ENCODE results near the gene SPTAN1.

Gene SPTAN1

DNA sequence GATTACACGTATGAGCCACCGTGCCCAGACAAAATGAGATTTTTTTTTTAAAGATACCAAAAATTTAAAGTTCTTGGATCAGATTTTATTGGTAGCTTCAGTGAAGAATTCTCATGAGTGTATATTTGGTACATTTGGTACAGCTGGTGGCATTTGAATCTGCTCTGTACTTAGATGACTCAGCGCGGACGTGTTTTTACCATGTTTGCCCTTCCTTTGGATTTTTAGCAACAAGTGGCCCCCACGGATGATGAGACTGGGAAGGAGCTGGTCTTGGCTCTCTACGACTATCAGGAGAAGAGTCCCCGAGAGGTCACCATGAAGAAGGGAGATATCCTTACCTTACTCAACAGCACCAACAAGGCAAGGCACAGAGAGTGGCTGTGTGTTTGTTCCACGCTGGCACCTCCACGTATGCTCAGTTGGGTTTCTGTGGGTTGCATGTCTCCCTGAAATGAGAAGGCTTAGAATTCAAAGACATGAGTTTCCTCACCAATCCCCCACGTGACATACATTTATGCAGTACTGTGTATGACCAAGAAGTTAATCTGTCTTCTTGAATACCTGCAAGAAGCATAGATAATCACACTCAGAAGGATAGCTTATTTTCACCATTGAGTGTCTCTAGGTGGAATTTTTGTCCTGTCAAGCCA, 36.3 kb downstream of the SPTAN1 start:
- Histone ChIP-seq H3K36me3 (peaks cover 100% of the 10 kb centered on the region), H3K27me3 (no peaks in the 10 kb centered on the region), H3K9ac (no peak overlapping the region), H3K4me2 (no peak overlapping the region), H3K27ac (no peak overlapping the region), H3K4me1 (peaks cover 10% of the 10 kb centered on the region), H3K9me3 (no peaks in the 10 kb centered on the region), H4K20me1 (0 out of 2 replicates have a peak, but pooled peaks cover 16% of the 10 kb centered on the region), H3K4me3 (no peak overlapping the region)
- TF ChIP-seq Cebpa-rat (IDR thresholded peaks at IDR 0.05), result no peak

DNA sequence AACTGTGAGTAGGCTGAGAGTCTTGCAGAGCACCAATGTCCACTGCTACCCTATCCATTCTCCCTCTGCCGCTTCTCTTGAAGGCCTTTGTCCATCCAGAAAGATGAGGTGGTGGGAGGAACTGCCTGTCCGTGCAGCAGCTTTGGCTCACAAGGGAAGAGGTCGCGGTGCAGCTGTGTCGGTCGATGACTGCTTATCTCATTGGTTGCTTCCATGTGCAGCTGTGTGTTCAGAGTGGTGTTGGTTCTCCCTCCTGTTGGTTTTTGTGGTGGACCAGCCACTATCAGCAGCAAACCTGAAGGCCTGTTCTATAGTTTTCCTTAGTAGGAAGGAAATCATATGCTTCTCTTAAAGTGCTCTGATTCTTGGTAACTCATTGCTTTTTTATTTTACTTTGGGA, 40.7 kb downstream of the SPTAN1 start:
- no peak overlapping the region for H3K4me2 ChIP-seq
- 0 out of 2 replicates have a peak, but pooled peaks cover 8% of the 10 kb centered on the region for H4K20me1 ChIP-seq
- no peak for TF ChIP-seq Cebpa-rat (IDR thresholded peaks at IDR 0.05)
- H3K36me3 ChIP-seq, result peaks cover 100% of the 10 kb centered on the region
- H3K27ac ChIP-seq, result no peak overlapping the region
- H3K4me1 ChIP-seq, result no peaks in the 10 kb centered on the region
- H3K9ac ChIP-seq, result no peak overlapping the region
- no peaks in the 10 kb centered on the region for H3K9me3 ChIP-seq
- H3K4me3 ChIP-seq, result no peak overlapping the region
- H3K27me3 ChIP-seq, result no peaks in the 10 kb centered on the region

DNA sequence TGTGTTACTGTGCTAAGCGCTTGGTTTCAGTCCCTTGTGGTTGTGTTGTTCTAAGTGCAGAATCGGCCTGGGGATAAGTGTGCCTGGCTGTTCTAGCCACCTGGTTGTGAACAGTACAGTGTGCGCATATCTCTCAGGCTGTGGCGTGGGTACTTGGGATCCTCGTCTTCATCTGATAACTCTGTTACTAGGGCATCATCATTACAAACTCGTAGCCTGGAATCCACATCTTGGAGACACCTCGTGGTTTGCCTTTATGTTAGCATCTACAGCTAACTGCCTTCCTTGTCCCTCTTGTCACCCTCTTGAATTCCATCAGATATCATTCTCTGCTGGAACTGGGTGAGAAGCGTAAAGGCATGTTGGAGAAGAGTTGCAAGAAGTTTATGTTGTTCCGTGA, 41.5 kb downstream of the SPTAN1 start:
- TF ChIP-seq Cebpa-rat (IDR thresholded peaks at IDR 0.05), result no peak
- peaks cover 100% of the 10 kb centered on the region for H3K36me3 ChIP-seq

GRCh38 chr9:128595471-128595870, 43.1 kb downstream of the SPTAN1 start:
- Histone ChIP-seq H3K36me3 (peaks cover 100% of the 10 kb centered on the region), H3K27me3 (no peaks in the 10 kb centered on the region), H3K9ac (no peak overlapping the region), H3K4me3 (no peak overlapping the region), H3K9me3 (no peaks in the 10 kb centered on the region), H3K4me2 (no peak overlapping the region), H3K27ac (no peak overlapping the region), H4K20me1 (0 out of 2 replicates have a peak, but pooled peaks cover 8% of the 10 kb centered on the region), H3K4me1 (no peaks in the 10 kb centered on the region)
- TF ChIP-seq Cebpa-rat (IDR thresholded peaks at IDR 0.05), result no peak

More for the DNA sequence above, 41.5 kb downstream of the SPTAN1 start:
- Histone ChIP-seq H3K4me1 (no peaks in the 10 kb centered on the region), H3K4me3 (no peak overlapping the region), H3K27me3 (no peaks in the 10 kb centered on the region), H3K27ac (no peak overlapping the region), H3K9me3 (no peaks in the 10 kb centered on the region), H4K20me1 (0 out of 2 replicates have a peak, but pooled peaks cover 8% of the 10 kb centered on the region), H3K9ac (no peak overlapping the region), H3K4me2 (no peak overlapping the region)

- Histone ChIP-seq H3K27ac (no peak overlapping the region), H3K36me3 (peaks cover 100% of the 10 kb centered on the region), H3K4me3 (no peak overlapping the region), H3K9ac (no peak overlapping the region), H3K4me1 (no peaks in the 10 kb centered on the region), H3K27me3 (no peaks in the 10 kb centered on the region), H3K9me3 (no peaks in the 10 kb centered on the region), H4K20me1 (no peaks in the 10 kb centered on the region), H3K4me2 (no peak overlapping the region)
- TF ChIP-seq Cebpa-rat (IDR thresholded peaks at IDR 0.05), result no peak
These were observed 47.7 kb downstream of the SPTAN1 start for GRCh38 chr9:128600099-128600498.

GRCh38 chr9:128603697-128604096, 51.3 kb downstream of the SPTAN1 start:
- H3K36me3 ChIP-seq, result peaks cover 100% of the 10 kb centered on the region
- no peak overlapping the region for H3K4me2 ChIP-seq
- no peaks in the 10 kb centered on the region for H3K27me3 ChIP-seq
- no peak for TF ChIP-seq Cebpa-rat (IDR thresholded peaks at IDR 0.05)
- no peaks in the 10 kb centered on the region for H4K20me1 ChIP-seq
- no peak overlapping the region for H3K27ac ChIP-seq
- no peak overlapping the region for H3K9ac ChIP-seq
- H3K4me1 ChIP-seq, result no peaks in the 10 kb centered on the region
- H3K4me3 ChIP-seq, result no peak overlapping the region
- H3K9me3 ChIP-seq, result no peaks in the 10 kb centered on the region

DNA sequence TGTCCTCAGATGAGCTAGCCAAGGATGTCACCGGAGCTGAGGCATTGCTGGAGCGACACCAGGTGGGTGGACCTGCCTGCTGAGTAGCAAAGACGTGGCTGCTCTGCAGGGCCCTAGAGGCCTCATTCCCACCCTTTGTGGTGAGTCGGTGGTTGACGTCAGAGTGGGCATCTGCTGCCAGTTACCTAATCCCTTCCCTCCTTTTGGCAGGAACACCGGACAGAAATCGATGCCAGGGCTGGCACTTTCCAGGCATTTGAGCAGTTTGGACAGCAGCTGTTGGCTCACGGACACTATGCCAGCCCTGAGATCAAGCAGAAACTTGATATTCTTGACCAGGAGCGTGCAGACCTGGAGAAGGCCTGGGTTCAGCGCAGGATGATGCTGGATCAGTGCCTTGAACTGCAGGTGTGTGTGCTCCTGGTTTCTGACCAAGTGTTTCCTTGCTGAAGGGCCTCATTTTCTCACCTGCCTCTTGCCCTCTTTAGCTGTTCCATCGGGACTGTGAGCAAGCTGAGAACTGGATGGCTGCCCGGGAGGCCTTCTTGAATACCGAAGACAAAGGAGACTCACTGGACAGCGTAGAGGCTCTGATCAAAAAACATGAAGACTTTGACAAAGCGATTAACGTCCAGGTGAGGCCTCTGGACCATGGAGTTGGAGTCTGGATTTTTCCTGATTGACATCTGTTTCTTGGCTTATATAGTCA, 55.4 kb downstream of the SPTAN1 start:
- TF ChIP-seq Cebpa-rat (IDR thresholded peaks at IDR 0.05), result no peak
- Histone ChIP-seq H4K20me1 (no peaks in the 10 kb centered on the region), H3K4me2 (no peak overlapping the region), H3K36me3 (peaks cover 100% of the 10 kb centered on the region), H3K9ac (no peak overlapping the region), H3K9me3 (no peaks in the 10 kb centered on the region), H3K4me3 (no peak overlapping the region), H3K4me1 (no peaks in the 10 kb centered on the region), H3K27ac (no peak overlapping the region), H3K27me3 (no peaks in the 10 kb centered on the region)

DNA sequence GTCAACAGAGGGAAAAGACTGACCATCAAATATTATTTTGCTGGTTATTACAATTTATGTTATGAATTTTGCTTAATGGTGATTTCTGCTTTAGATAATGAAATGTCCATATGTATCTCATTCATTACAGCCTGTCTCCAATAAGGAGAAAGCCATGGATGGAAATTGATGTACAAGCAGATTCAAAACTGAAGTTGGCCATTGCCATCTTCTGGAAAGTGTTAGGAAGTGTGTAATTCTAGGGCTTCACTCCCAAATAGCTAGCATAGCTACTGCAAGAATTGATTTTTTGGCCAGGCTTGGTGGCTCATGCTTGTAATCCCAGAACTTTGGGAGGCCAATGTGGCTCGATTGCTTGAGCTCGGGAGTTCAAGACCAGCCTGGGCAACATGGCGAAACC, 58.5 kb downstream of the SPTAN1 start:
- peaks cover 100% of the 10 kb centered on the region for H3K36me3 ChIP-seq
- H3K4me3 ChIP-seq, result no peak overlapping the region
- H3K4me1 ChIP-seq, result no peaks in the 10 kb centered on the region
- H3K27ac ChIP-seq, result no peak overlapping the region
- H3K4me2 ChIP-seq, result no peak overlapping the region
- TF ChIP-seq Cebpa-rat (IDR thresholded peaks at IDR 0.05), result no peak
- no peak overlapping the region for H3K9ac ChIP-seq
- H3K27me3 ChIP-seq, result no peaks in the 10 kb centered on the region
- H4K20me1 ChIP-seq, result no peaks in the 10 kb centered on the region
- no peaks in the 10 kb centered on the region for H3K9me3 ChIP-seq

DNA sequence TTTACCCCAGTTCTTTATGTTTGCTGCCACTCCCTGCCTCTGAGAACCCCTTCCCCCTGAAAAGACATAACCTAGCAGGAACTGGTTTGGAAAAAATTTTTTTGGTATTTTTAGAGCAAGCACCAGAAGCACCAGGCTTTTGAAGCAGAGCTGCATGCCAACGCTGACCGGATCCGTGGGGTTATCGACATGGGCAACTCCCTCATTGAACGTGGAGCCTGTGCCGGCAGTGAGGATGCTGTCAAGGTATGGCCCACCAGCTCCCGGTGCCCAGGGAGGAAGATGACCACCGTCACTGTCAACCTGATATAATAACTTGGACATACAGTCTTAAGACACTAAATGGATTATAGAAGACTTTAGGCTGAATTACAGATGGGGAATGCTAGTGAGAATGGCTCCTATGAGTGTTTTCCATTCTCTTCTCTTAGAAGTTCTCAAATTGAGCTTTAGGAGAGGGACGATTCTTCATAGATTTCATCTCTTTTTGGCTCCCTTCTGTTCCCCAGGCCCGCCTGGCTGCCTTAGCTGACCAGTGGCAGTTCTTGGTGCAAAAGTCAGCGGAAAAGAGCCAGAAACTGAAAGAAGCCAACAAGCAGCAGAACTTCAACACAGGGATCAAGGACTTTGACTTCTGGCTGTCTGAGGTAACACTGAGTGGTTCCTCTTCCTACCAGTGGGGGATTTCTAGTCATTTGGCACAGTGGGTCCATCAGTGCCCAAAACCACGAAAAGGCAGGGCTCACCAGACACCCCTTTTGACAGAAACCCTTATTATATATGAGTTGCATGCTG, 59.4 kb downstream of the SPTAN1 start:
- Histone ChIP-seq H3K27me3 (no peaks in the 10 kb centered on the region), H3K9ac (no peak overlapping the region), H3K27ac (no peak overlapping the region), H3K36me3 (peaks cover 100% of the 10 kb centered on the region), H3K4me3 (no peak overlapping the region), H3K4me1 (no peaks in the 10 kb centered on the region), H3K4me2 (no peak overlapping the region), H3K9me3 (no peaks in the 10 kb centered on the region), H4K20me1 (no peaks in the 10 kb centered on the region)
- no peak for TF ChIP-seq Cebpa-rat (IDR thresholded peaks at IDR 0.05)

GRCh38 chr9:128614728-128615127, 62.3 kb downstream of the SPTAN1 start:
- 0 out of 2 replicates have a peak, but pooled peaks cover 5% of the 10 kb centered on the region for H4K20me1 ChIP-seq
- peaks cover 100% of the 10 kb centered on the region for H3K36me3 ChIP-seq
- H3K4me1 ChIP-seq, result no peaks in the 10 kb centered on the region
- H3K4me2 ChIP-seq, result no peak overlapping the region
- TF ChIP-seq Cebpa-rat (IDR thresholded peaks at IDR 0.05), result no peak
- H3K4me3 ChIP-seq, result no peak overlapping the region
- H3K9ac ChIP-seq, result no peak overlapping the region
- no peaks in the 10 kb centered on the region for H3K27me3 ChIP-seq
- no peaks in the 10 kb centered on the region for H3K9me3 ChIP-seq
- no peak overlapping the region for H3K27ac ChIP-seq
